Stimulated activated effector memory CD8-positive, alpha-beta T cell treated with anti-CD3 and anti-CD28 coated beads, Interleukin-12 subunit alpha, Interleukin-12 subunit beta, amount 100 ng/mL, for 72 hours (primary cell): Measurements from ENCODE around the gene MCM9.
A peak's percentile ranks its signal among the peaks of the same experiment; 100 is the strongest.

Experiments
- ATAC-seq: fragments of 150-1000 bp; cut with Tn5 transposase; 2 replicates; pipeline ENCODE4 v1.10.0; 2021
- DNase-seq, 2 donors: peaks; one replicate each; pipeline ENCODE4 v3.0.0; 2021 to 2022; ENCODE audit warnings: low spot score in 2 of 2
- H3K27ac Mint-ChIP-seq: one replicate; pipeline ENCODE4 v1.8.0; 2022; ENCODE audit warnings: mild to moderate bottlenecking, mixed read lengths
- H3K36me3 Mint-ChIP-seq: one replicate; pipeline ENCODE4 v1.8.0; 2022; ENCODE audit warnings: mild to moderate bottlenecking, mixed read lengths
- H3K4me1 Mint-ChIP-seq: one replicate; pipeline ENCODE4 v1.8.0; 2022; ENCODE audit warnings: mixed read lengths
- H3K4me3 Mint-ChIP-seq: one replicate; pipeline ENCODE4 v1.8.0; 2022; ENCODE audit warnings: mild to moderate bottlenecking, mixed read lengths
- H3K9me3 Mint-ChIP-seq: one replicate; pipeline ENCODE4 v1.8.0; 2022; ENCODE audit warnings: mixed read lengths

MCM9 gene

DNA sequence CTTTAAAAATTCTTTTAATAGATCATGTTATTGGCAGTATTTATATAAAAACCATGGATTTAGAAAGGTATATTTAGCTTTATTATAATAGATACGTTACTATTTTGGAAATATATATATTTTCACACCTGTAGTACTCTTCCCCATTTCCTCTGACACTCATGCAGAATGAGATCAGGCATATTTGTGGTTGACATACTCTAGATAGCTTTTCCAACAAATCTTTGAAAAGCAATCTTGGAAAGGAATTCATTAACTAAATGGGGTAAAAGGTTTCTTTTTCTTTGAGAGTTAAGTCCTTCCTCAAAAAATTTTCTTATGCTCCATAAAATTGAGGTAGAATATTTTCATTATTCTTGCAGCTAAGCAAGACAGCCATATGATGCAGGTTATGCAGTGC, 26.5 kb downstream of the MCM9 start:
- no peak overlapping the region for H3K4me3 Mint-ChIP-seq
- no peak overlapping the region for H3K27ac Mint-ChIP-seq
- H3K36me3 Mint-ChIP-seq, result peaks cover 90% of the 10 kb centered on the region
- H3K4me1 Mint-ChIP-seq, result peaks cover 20% of the 10 kb centered on the region
- H3K9me3 Mint-ChIP-seq, result no peaks in the 10 kb centered on the region
- ATAC-seq (no peak), DNase-seq (no peak)

DNA sequence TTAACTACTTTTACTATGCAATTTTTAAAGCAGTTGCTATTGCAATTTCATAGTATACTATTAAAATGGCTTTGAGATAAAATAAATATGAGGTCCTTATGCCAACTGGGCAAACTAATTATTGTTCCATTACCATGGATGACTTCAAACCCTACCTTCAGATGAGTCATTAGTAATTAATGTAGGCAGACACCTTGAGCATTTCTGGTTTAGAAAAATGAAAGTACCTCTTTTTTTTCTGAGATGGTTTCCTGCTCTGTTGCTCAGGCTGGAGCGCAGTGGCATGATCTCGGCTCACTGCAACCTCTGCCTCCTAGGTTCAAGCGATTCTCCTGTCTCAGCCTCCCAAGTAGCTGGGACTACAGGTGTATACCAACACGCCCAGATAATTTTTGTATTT, 29.1 kb downstream of the MCM9 start:
- no peak for DNase-seq
- peak overlapping the region; percentile 45 for H3K27ac Mint-ChIP-seq
- H3K4me3 Mint-ChIP-seq, result no peak overlapping the region
- no peaks in the 10 kb centered on the region for H3K9me3 Mint-ChIP-seq
- H3K36me3 Mint-ChIP-seq, result peaks cover 90% of the 10 kb centered on the region
- peak; percentile 40 for ATAC-seq
- peaks cover 37% of the 10 kb centered on the region for H3K4me1 Mint-ChIP-seq

DNA sequence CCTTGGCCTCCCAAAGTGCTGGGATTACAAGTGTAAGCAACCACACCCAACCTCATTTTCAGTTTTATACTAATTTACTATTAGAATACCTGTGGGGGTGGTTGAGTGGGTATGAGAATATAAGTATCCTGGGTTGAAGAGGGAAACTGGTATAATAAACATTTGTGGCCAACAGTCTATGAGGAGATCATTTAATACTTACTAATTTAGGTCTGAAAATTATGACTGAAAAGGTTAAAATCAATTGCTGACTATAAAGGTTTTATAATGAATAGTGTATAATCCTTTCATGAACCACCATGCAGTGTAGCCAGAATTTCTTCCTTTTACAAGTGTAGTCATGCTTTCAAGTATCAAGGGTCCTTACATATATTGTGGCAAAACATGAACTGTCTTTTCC, 29.9 kb downstream of the MCM9 start:
- H3K9me3 Mint-ChIP-seq, result no peaks in the 10 kb centered on the region
- ATAC-seq, result peak; percentile 62
- no peak for DNase-seq
- H3K4me1 Mint-ChIP-seq, result peaks cover 44% of the 10 kb centered on the region
- no peak overlapping the region for H3K4me3 Mint-ChIP-seq
- peak overlapping the region; percentile 45 for H3K27ac Mint-ChIP-seq
- peaks cover 88% of the 10 kb centered on the region for H3K36me3 Mint-ChIP-seq

DNA sequence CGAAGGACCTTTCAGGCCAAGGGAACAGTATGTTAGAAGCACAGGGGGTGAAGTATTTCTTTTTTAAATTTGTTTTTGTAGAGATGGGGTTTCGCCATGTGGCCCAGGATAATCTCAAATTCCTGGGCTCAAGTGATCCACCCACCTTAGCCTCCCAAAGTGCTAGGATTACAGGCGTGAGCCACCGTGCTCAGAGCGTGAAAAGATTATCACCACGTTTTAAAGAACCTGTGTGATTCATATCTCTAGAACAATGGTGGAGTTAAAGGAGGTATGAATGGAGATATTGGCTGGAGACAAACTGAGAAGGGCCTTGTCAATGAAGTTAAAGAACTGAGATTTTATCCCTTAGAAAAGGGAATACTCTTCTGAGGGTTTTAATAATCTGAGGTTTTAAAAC, 31.3 kb downstream of the MCM9 start:
- no peak for DNase-seq
- Mint-ChIP-seq H3K4me1 (peaks cover 58% of the 10 kb centered on the region), H3K27ac (peak overlapping the region; percentile 23), H3K36me3 (peaks cover 88% of the 10 kb centered on the region), H3K9me3 (no peaks in the 10 kb centered on the region), H3K4me3 (no peak overlapping the region)
- ATAC-seq, result no peak

DNA sequence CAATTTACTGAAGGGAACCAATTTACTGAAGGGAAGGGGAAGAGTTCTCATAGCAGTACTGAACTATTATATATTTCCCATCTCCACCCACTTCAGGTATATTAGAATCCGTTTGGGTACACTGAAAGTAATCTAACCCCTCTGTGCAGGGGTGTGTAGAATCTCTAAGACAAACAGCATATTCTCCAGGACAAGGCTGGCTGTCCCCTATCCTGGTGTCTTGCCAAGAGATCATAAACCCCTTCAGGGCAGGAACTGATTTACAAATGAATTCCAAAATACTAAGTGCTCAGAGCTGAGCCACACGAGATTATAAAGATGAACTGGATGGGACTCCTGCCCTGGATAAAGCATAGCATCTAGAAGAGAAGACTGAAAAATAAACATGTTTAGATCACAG, 31.8 kb downstream of the MCM9 start:
- peaks cover 62% of the 10 kb centered on the region for H3K4me1 Mint-ChIP-seq
- ATAC-seq, result no peak
- H3K4me3 Mint-ChIP-seq, result no peak overlapping the region
- H3K36me3 Mint-ChIP-seq, result peaks cover 87% of the 10 kb centered on the region
- no peak for DNase-seq
- no peaks in the 10 kb centered on the region for H3K9me3 Mint-ChIP-seq
- H3K27ac Mint-ChIP-seq, result peak overlapping the region; percentile 23

DNA sequence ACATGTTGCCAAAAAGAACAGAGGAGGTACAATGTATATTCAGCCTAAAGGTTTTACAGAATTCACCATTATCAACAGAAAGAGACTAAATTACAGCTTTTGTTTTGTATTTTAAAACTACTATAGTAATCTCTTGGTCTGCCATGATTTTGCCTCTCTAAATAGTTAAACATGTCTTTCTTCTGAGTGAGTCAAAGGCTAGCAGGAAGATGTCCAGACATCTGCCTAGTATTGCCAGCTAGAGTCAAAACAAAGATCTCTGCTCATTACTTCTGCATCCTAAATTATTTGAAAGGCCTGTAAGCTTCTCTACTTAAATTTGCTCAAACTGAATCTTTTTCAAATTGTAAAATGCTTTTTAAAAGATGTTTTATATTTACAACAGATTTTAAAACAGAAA, 32.2 kb downstream of the MCM9 start:
- ATAC-seq (no peak), DNase-seq (no peak)
- peaks cover 65% of the 10 kb centered on the region for H3K4me1 Mint-ChIP-seq
- H3K27ac Mint-ChIP-seq, result peak overlapping the region; percentile 23
- H3K36me3 Mint-ChIP-seq, result peaks cover 83% of the 10 kb centered on the region
- H3K4me3 Mint-ChIP-seq, result no peak overlapping the region
- no peaks in the 10 kb centered on the region for H3K9me3 Mint-ChIP-seq

DNA sequence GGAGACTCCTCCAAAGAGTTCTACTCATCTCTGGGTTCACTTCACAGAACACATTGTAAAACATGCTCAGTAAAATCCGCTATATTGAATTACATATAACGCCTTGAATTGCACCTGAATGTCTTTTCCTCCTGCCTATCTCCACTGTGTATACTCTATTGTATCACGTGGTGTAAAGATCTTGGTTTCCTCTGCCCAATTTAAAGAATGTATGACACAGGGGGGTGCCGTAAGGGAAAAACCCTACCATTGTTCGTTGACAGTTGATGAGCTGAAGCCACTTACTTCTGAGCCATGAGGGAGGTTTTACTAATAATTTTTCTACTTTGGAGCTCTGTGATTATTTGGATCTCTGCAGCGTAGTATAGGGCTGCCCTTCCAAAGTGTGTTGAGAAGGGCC, 35.0 kb downstream of the MCM9 start:
- Mint-ChIP-seq H3K27ac (peak overlapping the region; percentile 80), H3K36me3 (peaks cover 62% of the 10 kb centered on the region), H3K4me3 (peak overlapping the region; percentile 36), H3K4me1 (peaks cover 67% of the 10 kb centered on the region), H3K9me3 (no peaks in the 10 kb centered on the region)
- DNase-seq, result no peak
- peak; percentile 84 for ATAC-seq

DNA sequence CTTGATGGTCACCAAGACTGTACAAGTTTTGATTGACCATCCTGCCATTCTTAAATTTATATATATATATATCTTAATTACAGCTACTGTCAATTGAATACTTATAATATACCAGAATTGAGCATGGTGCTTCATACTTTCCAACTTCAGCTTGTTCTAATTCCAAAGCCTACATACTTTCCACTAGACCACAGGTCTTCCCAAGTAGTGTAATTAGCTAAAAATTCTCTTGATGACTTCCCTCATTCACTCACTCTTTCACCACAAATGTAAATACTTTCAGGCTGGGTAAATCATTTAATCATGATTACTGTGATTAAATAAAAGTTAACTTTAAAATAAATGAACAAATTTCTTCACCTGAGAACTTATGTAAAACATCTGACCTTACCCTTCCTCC, 37.6 kb downstream of the MCM9 start:
- H3K4me3 Mint-ChIP-seq, result peak overlapping the region; percentile 98
- H3K9me3 Mint-ChIP-seq, result no peaks in the 10 kb centered on the region
- ATAC-seq (no peak), DNase-seq (no peak)
- H3K4me1 Mint-ChIP-seq, result peaks cover 54% of the 10 kb centered on the region
- peak overlapping the region; percentile 23 for H3K27ac Mint-ChIP-seq
- peaks cover 60% of the 10 kb centered on the region for H3K36me3 Mint-ChIP-seq

DNA sequence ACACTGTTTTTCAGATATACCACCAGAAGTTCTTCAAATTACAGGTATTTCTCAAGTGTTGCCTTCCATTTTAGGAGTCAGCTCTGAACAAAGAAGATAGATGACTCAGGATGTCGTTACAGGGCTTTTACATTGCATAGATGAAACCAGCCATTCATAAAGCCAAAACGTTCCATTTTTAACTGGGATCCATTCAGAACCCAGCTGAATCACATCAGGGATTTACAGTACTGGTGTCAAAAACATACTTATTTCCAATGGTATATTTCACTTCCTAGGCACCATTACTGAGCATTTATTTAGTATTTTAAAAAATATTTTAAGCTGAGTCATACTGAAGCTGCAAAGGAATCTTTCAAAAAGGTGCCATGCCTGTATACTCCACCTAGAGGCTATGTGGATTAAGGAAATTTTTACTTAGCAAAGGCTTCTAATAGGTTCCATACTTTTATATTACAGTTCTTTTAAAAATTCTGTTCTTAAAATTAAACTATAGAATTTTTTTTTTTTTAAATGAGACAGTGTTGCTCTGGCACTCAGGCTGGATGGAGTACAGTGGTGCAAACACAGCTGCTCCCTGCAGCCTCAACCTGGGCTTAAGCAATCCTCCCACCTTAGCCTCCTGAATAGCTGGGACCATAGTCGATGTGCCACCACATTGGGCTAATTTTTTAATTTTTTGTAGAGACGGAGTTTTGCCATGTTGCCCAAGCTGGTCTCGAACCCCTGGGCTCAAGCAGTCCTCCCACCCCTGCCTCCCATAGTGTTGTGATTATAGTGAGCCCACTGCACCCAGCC, 38.4 kb downstream of the MCM9 start:
- Mint-ChIP-seq H3K36me3 (peaks cover 51% of the 10 kb centered on the region), H3K9me3 (no peaks in the 10 kb centered on the region), H3K4me3 (peak overlapping the region; percentile 98), H3K27ac (peak overlapping the region; percentile 96), H3K4me1 (peaks cover 56% of the 10 kb centered on the region)
- ATAC-seq (peak; percentile 31), DNase-seq (no peak)

DNA sequence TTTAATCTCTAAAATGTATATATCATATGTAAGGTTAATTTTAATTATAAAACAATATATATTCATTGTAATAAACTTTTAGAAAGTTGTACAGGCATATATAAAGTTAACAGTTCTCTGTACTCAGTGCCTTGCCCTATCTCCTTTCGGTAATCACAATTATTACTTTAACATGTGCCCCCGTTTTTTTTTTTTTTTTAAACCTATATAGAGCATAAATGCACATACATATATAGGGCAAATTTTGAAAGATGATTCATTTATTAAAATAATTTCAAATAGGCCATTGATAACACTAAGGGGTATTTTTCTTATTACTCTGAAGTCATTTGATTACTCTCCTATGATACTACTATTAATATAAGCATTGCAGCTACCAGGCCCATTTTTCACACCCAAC, 39.1 kb downstream of the MCM9 start:
- DNase-seq (no peak), ATAC-seq (no peak)
- Mint-ChIP-seq H3K27ac (peak overlapping the region; percentile 96), H3K4me3 (peak overlapping the region; percentile 98), H3K36me3 (peaks cover 48% of the 10 kb centered on the region), H3K4me1 (peaks cover 60% of the 10 kb centered on the region), H3K9me3 (no peaks in the 10 kb centered on the region)

DNA sequence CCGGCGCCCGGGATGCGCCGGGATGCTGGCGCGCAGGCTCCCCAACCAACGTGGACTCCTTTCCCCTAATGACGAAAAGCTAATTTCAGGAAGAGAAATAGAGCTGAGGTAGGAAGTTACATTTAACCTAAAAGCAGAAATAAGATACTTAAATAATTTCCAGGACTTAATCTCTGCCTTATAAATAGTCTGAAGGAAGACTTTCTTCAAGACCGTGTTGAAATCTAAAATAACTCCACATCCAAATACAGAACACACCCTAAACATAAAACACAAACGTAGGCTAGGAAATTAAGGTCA, 39.7 kb downstream of the MCM9 start:
- peak overlapping the region; percentile 96 for H3K27ac Mint-ChIP-seq
- DNase-seq, result no peak
- peaks cover 45% of the 10 kb centered on the region for H3K36me3 Mint-ChIP-seq
- peaks cover 60% of the 10 kb centered on the region for H3K4me1 Mint-ChIP-seq
- peak overlapping the region; percentile 98 for H3K4me3 Mint-ChIP-seq
- no peak for ATAC-seq
- H3K9me3 Mint-ChIP-seq, result no peaks in the 10 kb centered on the region

DNA sequence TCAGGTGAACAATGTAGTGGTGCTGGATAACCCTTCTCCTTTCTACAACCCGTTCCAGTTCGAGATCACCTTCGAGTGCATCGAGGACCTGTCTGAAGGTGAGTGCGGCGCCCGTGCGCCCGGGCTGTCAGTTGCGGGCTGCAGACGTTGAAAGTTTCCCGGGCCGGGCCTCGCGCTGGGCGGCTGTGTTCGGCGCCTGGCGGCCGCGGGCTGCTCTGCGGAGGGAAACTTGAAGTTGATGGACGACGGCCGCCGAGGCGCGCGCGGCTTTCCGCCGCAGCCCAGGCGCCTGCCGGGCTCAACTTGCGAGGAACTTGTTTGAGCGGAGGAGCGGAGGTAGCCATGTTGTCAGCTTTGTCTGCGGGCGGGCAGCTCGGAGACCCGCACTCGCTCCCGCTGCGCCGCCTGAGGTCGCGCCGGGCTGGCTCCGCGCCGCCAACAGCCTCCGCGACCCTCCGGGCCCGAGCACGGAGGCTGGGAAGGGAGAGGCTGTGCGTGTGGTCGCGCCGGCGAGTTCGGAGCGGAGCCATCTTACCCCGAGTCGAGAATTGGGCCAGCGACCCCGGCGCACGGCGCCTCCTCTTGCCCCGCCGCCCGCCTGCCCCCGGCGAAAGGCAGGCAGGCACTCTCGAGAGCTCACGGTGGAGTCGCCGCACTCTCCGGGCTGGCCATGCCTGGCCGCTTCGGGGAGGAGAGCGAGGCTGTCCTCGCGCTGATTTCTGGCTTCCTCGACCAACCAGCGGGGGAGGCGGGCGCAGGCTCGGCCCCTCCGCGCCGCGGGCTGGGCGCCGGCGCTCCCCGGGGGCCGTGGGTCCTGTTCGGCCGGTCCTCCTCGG, 40.3 kb downstream of the MCM9 start:
- ATAC-seq, result peak; percentile 59
- DNase-seq, result peak; percentile 61 to 82
- Mint-ChIP-seq H3K4me1 (peaks cover 56% of the 10 kb centered on the region), H3K36me3 (peaks cover 39% of the 10 kb centered on the region), H3K9me3 (no peaks in the 10 kb centered on the region), H3K27ac (peak overlapping the region; percentile 96), H3K4me3 (peak overlapping the region; percentile 98)

DNA sequence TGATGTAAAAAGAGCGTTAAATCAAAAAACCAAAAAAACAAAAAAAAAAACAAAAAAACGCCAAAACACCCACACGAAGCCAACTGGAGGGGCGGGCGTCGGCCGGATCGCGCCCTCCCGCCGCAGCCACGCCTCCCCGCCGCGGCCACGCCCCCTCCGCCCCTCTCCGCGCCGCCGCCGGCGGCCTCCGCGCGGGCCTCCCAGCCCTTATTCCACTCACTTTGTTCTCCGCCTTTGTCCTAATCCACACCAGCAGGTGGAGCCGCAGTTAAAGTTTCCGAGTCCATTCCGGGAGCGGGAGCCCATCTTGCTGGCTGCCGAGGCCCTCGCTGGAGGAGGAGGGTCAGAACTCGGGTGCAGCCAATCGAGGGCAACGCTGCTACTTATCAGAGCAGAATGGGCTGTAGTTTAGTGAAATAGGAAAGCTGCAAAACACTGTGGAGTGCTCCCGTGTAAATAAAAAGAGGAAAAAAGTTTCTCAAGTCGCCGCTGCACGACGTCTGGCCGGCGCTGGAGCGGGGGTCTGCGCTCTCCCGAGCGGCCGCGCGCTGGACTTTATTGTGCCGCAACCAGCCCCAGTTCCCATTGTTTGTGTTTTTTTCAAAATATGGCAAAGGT, 41.0 kb downstream of the MCM9 start, which contains the start of gene ASF1A:
ASF1A (plus strand) TSS at position 346 of the 618 bp plus-strand sequence; CDS start at position 608, 262 bp downstream.
- H3K27ac Mint-ChIP-seq, result peak within 1 kb of the TSS; percentile 96
- H3K4me1 Mint-ChIP-seq, result peaks cover 56% of the 10 kb centered on the region
- ATAC-seq, result peak; percentile 84
- H3K9me3 Mint-ChIP-seq, result no peaks in the 10 kb centered on the region
- peak; percentile 92 to 96 for DNase-seq
- H3K36me3 Mint-ChIP-seq, result peaks cover 32% of the 10 kb centered on the region
- H3K4me3 Mint-ChIP-seq, result peak within 1 kb of the TSS; percentile 98

DNA sequence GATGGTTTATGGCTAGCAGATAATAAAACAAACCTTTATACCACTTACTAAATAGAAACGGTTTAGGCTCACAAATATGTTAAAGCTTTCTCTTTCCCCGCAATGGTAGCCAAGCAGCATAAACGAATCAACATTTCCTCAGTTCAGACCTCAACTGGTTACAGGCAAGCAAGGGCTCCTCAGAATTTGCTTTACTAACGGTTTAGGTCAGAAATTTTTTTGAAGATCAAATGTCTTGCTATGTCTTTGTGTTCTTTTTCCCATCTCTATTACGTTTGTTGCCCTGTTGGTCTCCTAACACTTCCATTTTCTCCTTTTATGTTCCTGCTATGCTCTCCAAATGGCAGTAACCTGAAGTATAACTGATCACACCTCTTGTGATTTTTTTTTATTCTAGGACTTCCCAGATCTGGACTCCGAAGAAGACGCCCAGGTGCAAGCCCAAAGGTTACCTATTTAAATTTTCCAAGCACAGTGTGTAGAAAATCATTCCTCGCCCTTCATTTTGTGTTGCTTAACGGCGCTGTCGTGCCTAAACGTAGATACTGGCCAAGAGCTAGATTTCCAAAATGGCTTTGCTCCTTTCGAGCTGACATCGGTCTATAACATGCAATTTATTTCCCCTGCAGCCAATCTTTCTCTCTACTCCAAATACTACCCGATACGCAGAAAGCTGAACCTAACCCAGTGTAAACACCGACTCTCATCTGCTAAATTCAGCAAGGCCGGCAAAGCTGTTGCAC, 41.7 kb downstream of the MCM9 start:
- DNase-seq (no peak), ATAC-seq (peak; percentile 54)
- Mint-ChIP-seq H3K4me3 (peak overlapping the region; percentile 98), H3K4me1 (peaks cover 55% of the 10 kb centered on the region), H3K27ac (peak overlapping the region; percentile 96), H3K36me3 (peaks cover 26% of the 10 kb centered on the region), H3K9me3 (no peaks in the 10 kb centered on the region)
